ENCODE results near the gene STAT1. TPM values are rescaled to one million over a fixed set of nuclear protein-coding genes. Genes with fewer than 3 reads are reported as not detected.

Gene STAT1
- polyA plus RNA-seq, 3 donors, result 51.3 to 126 (median 110) TPM

- H3K4me2 ChIP-seq (replicated peaks; ENCODE audit: extremely low read depth, low read length, poor library complexity, severe bottlenecking), result no peak overlapping the region
- no peaks in the 10 kb centered on the region for H3K9me3 ChIP-seq (replicated peaks in 1 of 2; ENCODE audit: control insufficient read depth in 1 of 2, insufficient read depth in 1 of 2, low read length in 2 of 2)
- H2AFZ ChIP-seq (ENCODE audit: insufficient read depth, low read depth, low read length, poor library complexity, severe bottlenecking), result no peak overlapping the region
- peaks cover 7 to 12% of the 10 kb centered on the region in 2 donors for H3K4me1 ChIP-seq (ENCODE audit: control insufficient read depth in 1 of 2, insufficient read depth in 2 of 2, low read length in 2 of 2)
- peaks cover 11% of the 10 kb centered on the region for H3K4me1 Mint-ChIP-seq
- no peak overlapping the region for H3K9ac ChIP-seq (ENCODE audit: insufficient read depth, low read length, poor library complexity, severe bottlenecking)
- H3K36me3 Mint-ChIP-seq, result no peaks in the 10 kb centered on the region
- H3K4me3 Mint-ChIP-seq, result no peak overlapping the region
- no peak for TF ChIP-seq CTCF (IDR thresholded peaks at IDR 0.05)
- no peaks in the 10 kb centered on the region for H3K79me2 ChIP-seq (ENCODE audit: insufficient read depth, low read length)
- WGBS (ENCODE audit: insufficient coverage), result 94% methylated on average over 3 of the region's 3 CpGs
- DNase-seq, result no peak
- no peaks in the 10 kb centered on the region for H4K20me1 ChIP-seq (ENCODE audit: insufficient read depth, low read length)
- no peak overlapping the region for H3K27ac ChIP-seq (ENCODE audit: low read depth in 1 of 2, low read length in 2 of 2)
- peaks cover 0 to 1% (median 0%) of the 10 kb centered on the region in 7 donors for H3K9me3 Mint-ChIP-seq
- intact Hi-C loops (cut with micrococcal nuclease), result loop anchor here in 1 of 2 donors (10.0 kb wide), 1 partner anchor 106 kb away; no protein-coding TSS in a partner anchor
- H3K4me3 ChIP-seq (replicated peaks in 1 of 3; ENCODE audit: low read depth in 2 of 3, low read length in 3 of 3), result no peak overlapping the region
- H3K27ac Mint-ChIP-seq, result no peak overlapping the region
- H3K36me3 ChIP-seq (replicated peaks in 1 of 2; ENCODE audit: control insufficient read depth in 1 of 2, insufficient read depth in 2 of 2, low read length in 2 of 2), result no peaks in the 10 kb centered on the region
- H3K27me3 ChIP-seq (ENCODE audit: control insufficient read depth in 2 of 2, insufficient read depth in 2 of 2, low read length in 2 of 2), result no peaks in the 10 kb centered on the region
- no peaks in the 10 kb centered on the region for H3K27me3 Mint-ChIP-seq (ENCODE audit: low read depth in 3 of 3)
Observed at GRCh38 chr2:190950566-190950991, 63.4 kb downstream of the STAT1 start.

GRCh38 chr2:190948671-190949070, 65.3 kb downstream of the STAT1 start:
- H3K9ac ChIP-seq (ENCODE audit: insufficient read depth, low read length, poor library complexity, severe bottlenecking), result no peak overlapping the region
- H3K4me1 Mint-ChIP-seq, result peaks cover 11% of the 10 kb centered on the region
- H3K9me3 Mint-ChIP-seq, result no peaks in the 10 kb centered on the region
- H3K36me3 Mint-ChIP-seq, result no peaks in the 10 kb centered on the region
- H3K27me3 ChIP-seq (ENCODE audit: control insufficient read depth in 2 of 2, insufficient read depth in 2 of 2, low read length in 2 of 2), result no peaks in the 10 kb centered on the region
- H3K4me2 ChIP-seq (replicated peaks; ENCODE audit: extremely low read depth, low read length, poor library complexity, severe bottlenecking), result no peak overlapping the region
- H2AFZ ChIP-seq (ENCODE audit: insufficient read depth, low read depth, low read length, poor library complexity, severe bottlenecking), result no peak overlapping the region
- no peak for DNase-seq
- no peak overlapping the region for H3K27ac ChIP-seq (ENCODE audit: low read depth in 1 of 2, low read length in 2 of 2)
- intact Hi-C loops (cut with micrococcal nuclease), result no loop called here
- no peak overlapping the region for H3K4me3 ChIP-seq (replicated peaks in 1 of 3; ENCODE audit: low read depth in 2 of 3, low read length in 3 of 3)
- no peak overlapping the region for H3K4me3 Mint-ChIP-seq
- H3K79me2 ChIP-seq (ENCODE audit: insufficient read depth, low read length), result no peaks in the 10 kb centered on the region
- no peak for TF ChIP-seq CTCF (IDR thresholded peaks at IDR 0.05)
- H3K36me3 ChIP-seq (replicated peaks in 1 of 2; ENCODE audit: control insufficient read depth in 1 of 2, insufficient read depth in 2 of 2, low read length in 2 of 2), result no peaks in the 10 kb centered on the region
- WGBS (ENCODE audit: insufficient coverage), result 70% methylated on average over 1 of the region's 2 CpGs
- no peaks in the 10 kb centered on the region for H4K20me1 ChIP-seq (ENCODE audit: insufficient read depth, low read length)
- H3K9me3 ChIP-seq (replicated peaks in 1 of 2; ENCODE audit: control insufficient read depth in 1 of 2, insufficient read depth in 1 of 2, low read length in 2 of 2), result no peaks in the 10 kb centered on the region
- H3K4me1 ChIP-seq (ENCODE audit: control insufficient read depth in 1 of 2, insufficient read depth in 2 of 2, low read length in 2 of 2), result peaks cover 7 to 12% of the 10 kb centered on the region in 2 donors
- H3K27ac Mint-ChIP-seq, result no peak overlapping the region
- no peaks in the 10 kb centered on the region for H3K27me3 Mint-ChIP-seq (ENCODE audit: low read depth in 3 of 3)

All from CD14-positive monocyte (primary cell).